Effector memory CD8-positive, alpha-beta T cell (primary cell): ENCODE data around the gene EMC9.

Experiments
- ATAC-seq: fragments of 150-1000 bp; cut with Tn5 transposase; replicated peaks from 2 replicates; pipeline ENCODE4 v1.10.0; 2021; ENCODE audit warnings: mild to moderate bottlenecking, moderate library complexity
- DNase-seq, 3 experiments: peaks; one replicate each; pipeline ENCODE4 v3.0.0; 2021
- H3K27ac Mint-ChIP-seq, 2 donors: one replicate each; pipeline ENCODE4 v1.8.0; 2022; ENCODE audit warnings: mild to moderate bottlenecking in 2 of 2, mixed read lengths in 2 of 2, moderate library complexity in 2 of 2
- H3K27me3 Mint-ChIP-seq, 2 donors: one replicate each; pipeline ENCODE4 v1.8.0; 2022; ENCODE audit warnings: mixed read lengths in 2 of 2
- H3K36me3 Mint-ChIP-seq: one replicate; pipeline ENCODE4 v1.8.0; 2022; ENCODE audit warnings: mild to moderate bottlenecking, moderate library complexity, mixed read lengths; ENCODE audit not compliant: insufficient read depth
- H3K4me1 Mint-ChIP-seq, 2 donors: one replicate each; pipeline ENCODE4 v1.8.0; 2022; ENCODE audit warnings: low read depth in 2 of 2, mixed read lengths in 2 of 2
- H3K4me3 Mint-ChIP-seq, 2 donors: one replicate each; pipeline ENCODE4 v1.8.0; 2022; ENCODE audit warnings: mild to moderate bottlenecking in 2 of 2, mixed read lengths in 2 of 2, moderate library complexity in 2 of 2
- H3K9me3 Mint-ChIP-seq, 2 donors: one replicate each; pipeline ENCODE4 v1.8.0; 2022; ENCODE audit warnings: mixed read lengths in 2 of 2

EMC9 gene

GRCh38 chr14:24123424-24124417, 17.7 kb downstream of the EMC9 start:
- DNase-seq, result no peak
- no peaks in the 10 kb centered on the region for H3K27me3 Mint-ChIP-seq
- peak overlapping the region in 1 of 2 donors; percentile 51 for H3K27ac Mint-ChIP-seq
- no peaks in the 10 kb centered on the region for H3K9me3 Mint-ChIP-seq
- no peaks in the 10 kb centered on the region for H3K4me1 Mint-ChIP-seq
- H3K36me3 Mint-ChIP-seq, result peaks cover 61% of the 10 kb centered on the region
- H3K4me3 Mint-ChIP-seq, result no peak overlapping the region
- no peak for ATAC-seq

GRCh38 chr14:24122898-24123297, 18.5 kb downstream of the EMC9 start:
- Mint-ChIP-seq H3K9me3 (no peaks in the 10 kb centered on the region), H3K27me3 (no peaks in the 10 kb centered on the region), H3K27ac (peak overlapping the region in 1 of 2 donors; percentile 61), H3K4me1 (peaks cover 0 to 3% of the 10 kb centered on the region in 2 donors), H3K36me3 (peaks cover 68% of the 10 kb centered on the region), H3K4me3 (no peak overlapping the region)
- DNase-seq (no peak), ATAC-seq (no peak)

- Mint-ChIP-seq H3K36me3 (peaks cover 73% of the 10 kb centered on the region), H3K4me1 (peaks cover 0 to 3% of the 10 kb centered on the region in 2 donors), H3K4me3 (no peak overlapping the region), H3K9me3 (no peaks in the 10 kb centered on the region), H3K27ac (peak overlapping the region in 1 of 2 donors; percentile 61), H3K27me3 (no peaks in the 10 kb centered on the region)
- ATAC-seq (no peak), DNase-seq (no peak)
Observed at GRCh38 chr14:24122416-24122815, 19.0 kb downstream of the EMC9 start.

- Mint-ChIP-seq H3K4me1 (peaks cover 7 to 9% of the 10 kb centered on the region in 2 donors), H3K9me3 (no peaks in the 10 kb centered on the region), H3K27me3 (no peaks in the 10 kb centered on the region), H3K27ac (no peak overlapping the region), H3K36me3 (peaks cover 85% of the 10 kb centered on the region), H3K4me3 (no peak overlapping the region)
- no peak for ATAC-seq
- no peak for DNase-seq
Observed at GRCh38 chr14:24121210-24121609, 20.2 kb downstream of the EMC9 start.

GRCh38 chr14:24119691-24120090, 21.7 kb downstream of the EMC9 start:
- Mint-ChIP-seq H3K9me3 (no peaks in the 10 kb centered on the region), H3K36me3 (peaks cover 91% of the 10 kb centered on the region), H3K27me3 (no peaks in the 10 kb centered on the region), H3K4me1 (peaks cover 19 to 22% of the 10 kb centered on the region in 2 donors), H3K4me3 (no peak overlapping the region), H3K27ac (peak overlapping the region in 1 of 2 donors; percentile 58)
- no peak for ATAC-seq
- no peak for DNase-seq

GRCh38 chr14:24117179-24117578, 24.2 kb downstream of the EMC9 start:
- Mint-ChIP-seq H3K4me3 (peak overlapping the region in 1 of 2 donors; percentile 1), H3K36me3 (peaks cover 81% of the 10 kb centered on the region), H3K27ac (no peak overlapping the region), H3K9me3 (no peaks in the 10 kb centered on the region), H3K4me1 (peaks cover 19 to 22% of the 10 kb centered on the region in 2 donors), H3K27me3 (no peaks in the 10 kb centered on the region)
- DNase-seq (no peak), ATAC-seq (no peak)

GRCh38 chr14:24116128-24116814, 25.1 kb downstream of the EMC9 start:
- no peak for ATAC-seq
- Mint-ChIP-seq H3K36me3 (peaks cover 72% of the 10 kb centered on the region), H3K27ac (peak overlapping the region; percentile 99), H3K4me1 (peaks cover 19 to 22% of the 10 kb centered on the region in 2 donors), H3K27me3 (no peaks in the 10 kb centered on the region), H3K4me3 (peak overlapping the region; percentile 94 to 99), H3K9me3 (no peaks in the 10 kb centered on the region)
- no peak for DNase-seq

GRCh38 chr14:24115422-24116127, 25.8 kb downstream of the EMC9 start:
- ATAC-seq (no peak), DNase-seq (no peak)
- Mint-ChIP-seq H3K4me1 (peaks cover 19 to 22% of the 10 kb centered on the region in 2 donors), H3K27ac (peak overlapping the region; percentile 99), H3K27me3 (no peaks in the 10 kb centered on the region), H3K4me3 (peak overlapping the region; percentile 94 to 99), H3K36me3 (peaks cover 65% of the 10 kb centered on the region), H3K9me3 (no peaks in the 10 kb centered on the region)

GRCh38 chr14:24114532-24115421, 26.6 kb downstream of the EMC9 start, which contains the start of the genes DCAF11 and NRL:
TSS of gene DCAF11 (plus strand) at chr14:24114777. CDS start at chr14:24115595, 818 bp downstream.
TSS of gene NRL (minus strand) at chr14:24114949. CDS start at chr14:24082848, 32,101 bp downstream.
- peaks cover 59% of the 10 kb centered on the region for H3K36me3 Mint-ChIP-seq
- DNase-seq (peak; percentile 98), ATAC-seq (peak; percentile 82)
- H3K9me3 Mint-ChIP-seq, result no peaks in the 10 kb centered on the region
- H3K4me3 Mint-ChIP-seq, result peak within 1 kb of the TSS; percentile 94 to 99
- no peaks in the 10 kb centered on the region for H3K27me3 Mint-ChIP-seq
- peaks cover 19 to 22% of the 10 kb centered on the region in 2 donors for H3K4me1 Mint-ChIP-seq
- H3K27ac Mint-ChIP-seq, result peak within 1 kb of the TSS; percentile 99

- peak overlapping the region; percentile 94 to 99 for H3K4me3 Mint-ChIP-seq
- peaks cover 51% of the 10 kb centered on the region for H3K36me3 Mint-ChIP-seq
Observed at GRCh38 chr14:24113801-24114531, 27.4 kb downstream of the EMC9 start.

GRCh38 chr14:24113379-24113800, 28.0 kb downstream of the EMC9 start:
- no peak for DNase-seq
- Mint-ChIP-seq H3K27me3 (no peaks in the 10 kb centered on the region), H3K9me3 (no peaks in the 10 kb centered on the region), H3K4me3 (peak overlapping the region; percentile 94 to 99), H3K36me3 (peaks cover 45% of the 10 kb centered on the region), H3K4me1 (peaks cover 26 to 27% of the 10 kb centered on the region in 2 donors), H3K27ac (peak overlapping the region; percentile 99)
- ATAC-seq, result no peak

More at GRCh38 chr14:24113801-24114531, 27.4 kb downstream of the EMC9 start:
- ATAC-seq (peak; percentile 31), DNase-seq (peak in 2 of 3 experiments; percentile 70 to 73)
- peaks cover 21 to 23% of the 10 kb centered on the region in 2 donors for H3K4me1 Mint-ChIP-seq
- no peaks in the 10 kb centered on the region for H3K9me3 Mint-ChIP-seq
- no peaks in the 10 kb centered on the region for H3K27me3 Mint-ChIP-seq
- peak overlapping the region; percentile 99 for H3K27ac Mint-ChIP-seq

GRCh38 chr14:24110523-24110922, 30.9 kb downstream of the EMC9 start:
- no peaks in the 10 kb centered on the region for H3K27me3 Mint-ChIP-seq
- no peak overlapping the region for H3K4me3 Mint-ChIP-seq
- H3K27ac Mint-ChIP-seq, result no peak overlapping the region
- no peaks in the 10 kb centered on the region for H3K9me3 Mint-ChIP-seq
- ATAC-seq, result no peak
- H3K36me3 Mint-ChIP-seq, result peaks cover 20% of the 10 kb centered on the region
- DNase-seq, result no peak
- peaks cover 14 to 16% of the 10 kb centered on the region in 2 donors for H3K4me1 Mint-ChIP-seq
